ENCODE measurements around the gene APOE. TPM values are rescaled to one million over a fixed set of nuclear protein-coding genes. Genes with fewer than 3 reads are reported as not detected.

APOE gene
- total and polyA plus RNA-seq, 2 of the 13 experiments (the other 11 are each of a cell fraction or from before 2014, with no cell fraction given), result 1,328 to 1,470 TPM

- TF ChIP-seq DRAP1 (CRISPR knock-in tag; IDR thresholded peaks at IDR 0.05) (peak; percentile 57; the same call in 1 of the 2 replicates), FLYWCH1 (CRISPR knock-in tag; IDR thresholded peaks at IDR 0.05) (no peak), POGZ (CRISPR knock-in tag; IDR thresholded peaks at IDR 0.05) (peak; percentile 35; the same call in 1 of the 2 replicates), CCDC6 (CRISPR knock-in tag; IDR thresholded peaks at IDR 0.05) (peak; percentile 34), KAT2B (IDR thresholded peaks at IDR 0.05; ENCODE audit: borderline replicate concordance, low read depth, low read length) (no peak), BATF2 (CRISPR knock-in tag; IDR thresholded peaks at IDR 0.05) (0 out of 2 replicates have a peak, but pooled peaks have one; percentile 19), CEBPB (IDR thresholded peaks at IDR 0.05; ENCODE audit: borderline replicate concordance, low read depth, low read length) (no peak), HNRNPK (IDR thresholded peaks at IDR 0.05; ENCODE audit: low read depth, low read length, poor library complexity, severe bottlenecking) (peak; percentile 34), ZZZ3 (CRISPR knock-in tag; IDR thresholded peaks at IDR 0.05; ENCODE audit: borderline replicate concordance) (no peak), ZBTB39 (CRISPR knock-in tag; IDR thresholded peaks at IDR 0.05) (no peak), MAFF (IDR thresholded peaks at IDR 0.05; ENCODE audit: low read depth, low read length) (no peak), ZNF703 (CRISPR knock-in tag; IDR thresholded peaks at IDR 0.05; ENCODE audit: borderline replicate concordance) (no peak), ZNF589 (CRISPR knock-in tag; conservative IDR thresholded peaks at IDR 0.05) (0 out of 2 replicates have a peak, but pooled peaks have one; percentile 67), SMARCC2 (IDR thresholded peaks at IDR 0.05) (no peak), HMGXB3 (CRISPR knock-in tag; IDR thresholded peaks at IDR 0.05; ENCODE audit: borderline replicate concordance) (peak; percentile 99), KDM1A (CRISPR knock-in tag; IDR thresholded peaks at IDR 0.05) (no peak), ZMAT3 (CRISPR knock-in tag; conservative IDR thresholded peaks at IDR 0.05) (no peak)
These were observed 14.3 kb upstream of the APOE start, which contains the start of gene TOMM40 (continued) for GRCh38 chr19:44891016-44891882.

Measured in HepG2 (cell line).